OCI-LY1 (cell line): ENCODE measurements around the gene SPIN1.

Source experiments
- CTCF ChIP-seq: fragments of 200-600 bp; sonication (generic), shearing (Covaris generic); IDR thresholded peaks from 2 replicates; pipeline ENCODE4 v1.5.1; 2017; ENCODE audit warnings: mild to moderate bottlenecking, antibody characterized with exemption, low read length, moderate library complexity, mixed read lengths
- EZH2 ChIP-seq: fragments of 200-600 bp; sonication (generic), shearing (Covaris generic); IDR thresholded peaks from 2 replicates; pipeline ENCODE4 v1.8.0; 2017; ENCODE audit warnings: borderline replicate concordance, mixed run types, mild to moderate bottlenecking, antibody characterized with exemption, low read length, moderate library complexity, mixed read lengths

DNA sequence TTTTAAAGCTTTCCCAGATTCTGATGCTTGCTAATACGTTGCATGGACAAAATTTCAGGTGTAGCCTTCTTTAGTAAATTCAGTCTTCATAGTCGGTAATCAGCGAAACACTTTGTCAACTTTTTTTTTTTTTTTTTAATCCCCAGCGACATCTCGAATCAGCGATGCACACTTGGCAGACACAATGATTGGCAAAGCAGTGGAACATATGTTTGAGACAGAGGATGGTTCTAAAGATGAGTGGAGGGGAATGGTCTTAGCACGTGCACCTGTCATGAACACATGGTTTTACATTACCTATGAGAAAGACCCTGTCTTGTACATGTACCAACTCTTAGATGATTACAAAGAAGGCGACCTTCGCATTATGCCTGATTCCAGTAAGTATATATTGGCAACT is 80.0 kb downstream of the SPIN1 start:
- TF ChIP-seq EZH2 (no peak), CTCF (no peak)
